Loucy (cell line): ENCODE measurements around the gene PABPN1L.

Source experiments
- H2AFZ ChIP-seq: fragments of 200-600 bp; sonication (generic); 2 replicates; pipeline ENCODE4 v1.6.0; 2016; ENCODE audit warnings: antibody characterized with exemption, mild to moderate bottlenecking, low read length, moderate library complexity
- H3F3A ChIP-seq: fragments of 200-600 bp; 2 replicates; pipeline ENCODE4 v1.6.0; 2016; ENCODE audit warnings: antibody characterized with exemption, low read depth, mild to moderate bottlenecking
- H3K27me3 ChIP-seq: fragments of 200-600 bp; sonication (generic); 2 replicates; pipeline ENCODE4 v1.6.1; 2014; ENCODE audit warnings: low read length, mild to moderate bottlenecking; ENCODE audit not compliant: insufficient read depth, poor library complexity, severe bottlenecking
- H3K36me3 ChIP-seq: fragments of 200-600 bp; sonication (generic); 2 replicates; pipeline ENCODE4 v1.6.1; 2016; ENCODE audit warnings: low read length; ENCODE audit not compliant: insufficient read depth
- H3K4me1 ChIP-seq: fragments of 200-600 bp; sonication (generic); 2 replicates; pipeline ENCODE4 v1.5.1; 2014; ENCODE audit warnings: low read length, mild to moderate bottlenecking; ENCODE audit not compliant: insufficient read depth, poor library complexity, severe bottlenecking
- H3K4me2 ChIP-seq: fragments of 200-600 bp; sonication (generic); 2 replicates; pipeline ENCODE4 v1.6.0; 2014; ENCODE audit warnings: antibody characterized with exemption, low read length, low read depth, mild to moderate bottlenecking; ENCODE audit not compliant: poor library complexity, severe bottlenecking
- H3K4me3 ChIP-seq: fragments of 200-600 bp; sonication (generic); 2 replicates; pipeline ENCODE4 v1.5.1; 2014; ENCODE audit warnings: low read length, mild to moderate bottlenecking, mixed read lengths; ENCODE audit not compliant: poor library complexity, severe bottlenecking
- H3K79me2 ChIP-seq: fragments of 200-600 bp; sonication (generic); 2 replicates; pipeline ENCODE4 v1.6.1; 2014; ENCODE audit warnings: low read length; ENCODE audit not compliant: insufficient read depth
- H3K9ac ChIP-seq: fragments of 200-600 bp; sonication (generic); 2 replicates; pipeline ENCODE4 v1.6.0; 2014; ENCODE audit warnings: mild to moderate bottlenecking, low read depth, low read length, moderate library complexity; ENCODE audit not compliant: poor library complexity, severe bottlenecking
- H3K9me2 ChIP-seq: fragments of 200-600 bp; sonication (generic); replicated peaks from 2 replicates; pipeline ENCODE4 v1.6.1; 2016; ENCODE audit warnings: low read depth, low read length, mixed read lengths
- H3K9me3 ChIP-seq: fragments of 200-600 bp; sonication (generic); 2 replicates; pipeline ENCODE4 v1.6.1; 2014; ENCODE audit warnings: mild to moderate bottlenecking, antibody characterized with exemption, low read length, low read depth; ENCODE audit not compliant: insufficient read depth
- H4K20me1 ChIP-seq: fragments of 200-600 bp; sonication (generic); 2 replicates; pipeline ENCODE4 v1.6.0; 2014; ENCODE audit warnings: antibody characterized with exemption, low read length, mild to moderate bottlenecking; ENCODE audit not compliant: insufficient read depth, poor library complexity, severe bottlenecking
- CTCF ChIP-seq: fragments of 200-600 bp; sonication (generic); conservative IDR thresholded peaks from 2 replicates; pipeline ENCODE4 v1.5.1; 2014; ENCODE audit warnings: mild to moderate bottlenecking, antibody characterized with exemption, low read length
- EZH2phosphoT487 ChIP-seq: fragments of 200-600 bp; IDR thresholded peaks from 2 replicates; pipeline ENCODE4 v1.6.1; 2018; ENCODE audit warnings: antibody characterized with exemption, mild to moderate bottlenecking, moderate library complexity, borderline replicate concordance

PABPN1L gene

GRCh38 chr16:88888461-88889387 lies 22.3 kb upstream of the PABPN1L start:
- Histone ChIP-seq H3K4me3 (no peak overlapping the region), H3K4me2 (no peak overlapping the region), H3K4me1 (no peaks in the 10 kb centered on the region), H3F3A (no peaks in the 10 kb centered on the region), H3K27me3 (no peaks in the 10 kb centered on the region), H2AFZ (no peak overlapping the region), H3K9me2 (no peaks in the 10 kb centered on the region), H3K9ac (no peak overlapping the region), H3K79me2 (no peaks in the 10 kb centered on the region), H3K36me3 (peaks cover 44% of the 10 kb centered on the region; the same call in 1 of the 2 replicates), H3K9me3 (no peaks in the 10 kb centered on the region), H4K20me1 (no peaks in the 10 kb centered on the region)
- no peak for TF ChIP-seq EZH2phosphoT487
- no peak for TF ChIP-seq CTCF

- TF ChIP-seq EZH2phosphoT487, result no peak
- TF ChIP-seq CTCF, result no peak
- no peak overlapping the region for H2AFZ ChIP-seq
- H3K79me2 ChIP-seq, result no peaks in the 10 kb centered on the region
- H3F3A ChIP-seq, result no peaks in the 10 kb centered on the region
- no peaks in the 10 kb centered on the region for H4K20me1 ChIP-seq
- H3K27me3 ChIP-seq, result no peaks in the 10 kb centered on the region
- H3K9ac ChIP-seq, result no peak overlapping the region
- H3K4me3 ChIP-seq, result no peak overlapping the region
- H3K36me3 ChIP-seq, result peaks cover 49% of the 10 kb centered on the region; the same call in 1 of the 2 replicates
- no peaks in the 10 kb centered on the region for H3K4me1 ChIP-seq
- no peaks in the 10 kb centered on the region for H3K9me2 ChIP-seq
- no peak overlapping the region for H3K4me2 ChIP-seq
- H3K9me3 ChIP-seq, result no peaks in the 10 kb centered on the region
Observed at GRCh38 chr16:88888057-88888456, 21.6 kb upstream of the PABPN1L start.

- Histone ChIP-seq H3K9me2 (no peaks in the 10 kb centered on the region), H3K9ac (no peak overlapping the region), H3K27me3 (no peaks in the 10 kb centered on the region), H2AFZ (no peak overlapping the region), H3K4me1 (no peaks in the 10 kb centered on the region), H3K4me2 (no peak overlapping the region), H3K79me2 (no peaks in the 10 kb centered on the region), H4K20me1 (no peaks in the 10 kb centered on the region), H3K4me3 (no peak overlapping the region), H3K9me3 (no peaks in the 10 kb centered on the region), H3F3A (no peaks in the 10 kb centered on the region), H3K36me3 (peaks cover 53% of the 10 kb centered on the region; the same call in 1 of the 2 replicates)
- no peak for TF ChIP-seq EZH2phosphoT487
- no peak for TF ChIP-seq CTCF
Observed at GRCh38 chr16:88886845-88887521, 20.5 kb upstream of the PABPN1L start.
